Stimulated activated naive CD4-positive, alpha-beta T cell (primary cell): ENCODE measurements around the gene KCNIP4.
"Not testable (repeated sequence)": the region's sequence is repeated elsewhere in the genome, so short reads cannot be mapped to it uniquely, and the experiment has no call there.

Experiments
- DNase-seq, 6 experiments: peaks; one replicate each; lab custom pipeline; 2025; lab: John Stamatoyannopoulos, UW

The KCNIP4 gene

GRCh38 chr4:21352354-21352753 is 596.2 kb downstream of the KCNIP4 start:
- DNase-seq, result not testable (repeated sequence)

GRCh38 chr4:21347142-21347541 is 601.4 kb downstream of the KCNIP4 start:
- DNase-seq, result no peak

- no peak for DNase-seq
Measured at GRCh38 chr4:21327976-21328700, 620.4 kb downstream of the KCNIP4 start.

GRCh38 chr4:21320034-21320433 is 628.5 kb downstream of the KCNIP4 start:
- no peak for DNase-seq

GRCh38 chr4:21307709-21308108 is 640.9 kb downstream of the KCNIP4 start:
- no peak for DNase-seq

- DNase-seq, result no peak
Measured at GRCh38 chr4:21304540-21304887, 644.1 kb downstream of the KCNIP4 start.

- DNase-seq, result no peak
Measured at GRCh38 chr4:21290562-21290961, 658.0 kb downstream of the KCNIP4 start.

- no peak for DNase-seq
Measured at GRCh38 chr4:21276046-21276445, 672.5 kb downstream of the KCNIP4 start.

- DNase-seq, result no peak
Measured at GRCh38 chr4:21271439-21272052, 677.0 kb downstream of the KCNIP4 start.

GRCh38 chr4:21248331-21248730 is 700.2 kb downstream of the KCNIP4 start:
- DNase-seq, result no peak

GRCh38 chr4:21242163-21242562 is 706.4 kb downstream of the KCNIP4 start:
- no peak for DNase-seq

- DNase-seq, result no peak
Measured at GRCh38 chr4:21226637-21227538, 721.7 kb downstream of the KCNIP4 start.

GRCh38 chr4:21211846-21212245 is 736.7 kb downstream of the KCNIP4 start:
- DNase-seq, result no peak

- DNase-seq, result no peak
Measured at GRCh38 chr4:21209860-21210259, 738.7 kb downstream of the KCNIP4 start.

GRCh38 chr4:21205821-21206531 is 742.6 kb downstream of the KCNIP4 start:
- DNase-seq, result no peak

- no peak for DNase-seq
Measured at GRCh38 chr4:21203416-21203815, 745.2 kb downstream of the KCNIP4 start.

GRCh38 chr4:21202959-21203358 is 745.6 kb downstream of the KCNIP4 start:
- no peak for DNase-seq

- no peak for DNase-seq
Measured at GRCh38 chr4:21198683-21199082, 749.9 kb downstream of the KCNIP4 start.

- no peak for DNase-seq
Measured at GRCh38 chr4:21195682-21196081, 752.9 kb downstream of the KCNIP4 start.

GRCh38 chr4:21192367-21192766 is 756.2 kb downstream of the KCNIP4 start:
- DNase-seq, result no peak

- no peak for DNase-seq
Measured at GRCh38 chr4:21191317-21191716, 757.3 kb downstream of the KCNIP4 start.

- DNase-seq, result no peak
Measured at GRCh38 chr4:21184788-21185187, 763.8 kb downstream of the KCNIP4 start.
